WERI-Rb-1 (cell line): ENCODE measurements around the gene C1orf52.

Source experiments
- DNase-seq: peaks from one replicate; pipeline ENCODE4 v3.0.0-alpha.2; 2020
- H3K27ac ChIP-seq: fragments of 250-450 bp; sonication (Bioruptor Pico); 2 replicates; pipeline ENCODE4 v1.5.1; 2020; ENCODE audit warnings: mild to moderate bottlenecking, moderate library complexity
- H3K27me3 ChIP-seq: fragments of 250-450 bp; sonication (Bioruptor Pico); 2 replicates; pipeline ENCODE4 v1.5.1; 2021; ENCODE audit warnings: mild to moderate bottlenecking, low read depth, moderate library complexity; ENCODE audit not compliant: insufficient read depth, severe bottlenecking
- H3K36me3 ChIP-seq: fragments of 250-450 bp; sonication (Bioruptor Pico); 2 replicates; pipeline ENCODE4 v1.5.1; 2020; ENCODE audit warnings: mild to moderate bottlenecking, moderate library complexity
- H3K4me3 ChIP-seq: 2 replicates; pipeline ENCODE4 v1.5.1; 2011; ENCODE audit warnings: low read depth, mild to moderate bottlenecking, control low read depth, low read length
- H3K9me3 ChIP-seq: fragments of 250-450 bp; sonication (Bioruptor Pico); 2 replicates; pipeline ENCODE4 v1.5.1; 2021; ENCODE audit warnings: mild to moderate bottlenecking, moderate library complexity; ENCODE audit not compliant: severe bottlenecking
- TF ChIP-seq, protein P1 (sequence below): IDR thresholded peaks from 2 replicates; pipeline ENCODE4 v1.5.1; 2011; ENCODE audit warnings: low read depth, mild to moderate bottlenecking, control low read depth, inconsistent platforms, low read length

Gene C1orf52

DNA sequence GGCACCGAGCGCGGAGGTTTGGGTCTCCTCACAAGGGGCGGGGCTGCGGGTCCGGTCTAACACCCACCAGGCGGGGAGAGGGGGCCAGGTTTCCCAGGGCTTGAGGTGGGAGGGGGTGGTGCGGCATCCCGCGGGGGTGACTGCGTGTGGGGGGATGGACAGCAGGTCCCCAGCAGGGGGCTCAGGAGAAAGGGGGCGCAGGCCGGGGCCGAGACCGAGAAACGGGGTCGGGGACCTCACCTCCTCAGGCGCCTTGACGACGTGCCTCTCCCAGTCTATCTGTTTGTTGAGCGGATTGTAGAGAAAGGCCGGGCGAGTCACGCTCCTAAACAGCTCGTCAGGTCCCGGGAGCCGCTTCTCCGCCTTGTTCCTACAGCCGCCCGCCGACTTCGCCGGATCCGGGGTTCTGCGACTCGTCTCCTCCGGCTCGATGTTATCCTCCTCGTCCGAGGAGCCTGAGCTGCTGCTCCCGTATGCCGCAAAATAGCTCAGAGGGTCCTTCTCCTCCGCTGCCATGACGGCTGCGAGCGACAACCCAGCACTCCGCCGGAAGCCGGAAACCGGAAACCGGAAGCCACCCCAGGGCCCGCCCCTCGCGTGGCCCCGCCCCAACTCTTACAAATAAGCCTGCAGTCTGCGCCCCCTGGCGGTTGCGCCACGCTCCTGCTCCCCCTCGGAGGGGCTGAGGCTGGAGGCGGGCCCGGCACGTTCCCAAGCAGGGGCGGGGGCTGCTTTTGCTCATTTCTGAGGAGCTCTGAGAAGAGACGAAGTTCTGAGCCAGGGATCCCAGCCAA is at the start of gene C1orf52:
TSS of gene C1orf52 (minus strand) at position 545 of the 794 bp plus-strand sequence. CDS start at position 516, 29 bp downstream.
- peak; percentile 96 for DNase-seq
- Histone ChIP-seq H3K27me3 (no peaks in the 10 kb centered on the region), H3K9me3 (no peaks in the 10 kb centered on the region), H3K36me3 (peaks cover 29% of the 10 kb centered on the region), H3K27ac (peak within 1 kb of the TSS; percentile 88), H3K4me3 (peak within 1 kb of the TSS; percentile 96)
- TF ChIP-seq, protein P1, sequence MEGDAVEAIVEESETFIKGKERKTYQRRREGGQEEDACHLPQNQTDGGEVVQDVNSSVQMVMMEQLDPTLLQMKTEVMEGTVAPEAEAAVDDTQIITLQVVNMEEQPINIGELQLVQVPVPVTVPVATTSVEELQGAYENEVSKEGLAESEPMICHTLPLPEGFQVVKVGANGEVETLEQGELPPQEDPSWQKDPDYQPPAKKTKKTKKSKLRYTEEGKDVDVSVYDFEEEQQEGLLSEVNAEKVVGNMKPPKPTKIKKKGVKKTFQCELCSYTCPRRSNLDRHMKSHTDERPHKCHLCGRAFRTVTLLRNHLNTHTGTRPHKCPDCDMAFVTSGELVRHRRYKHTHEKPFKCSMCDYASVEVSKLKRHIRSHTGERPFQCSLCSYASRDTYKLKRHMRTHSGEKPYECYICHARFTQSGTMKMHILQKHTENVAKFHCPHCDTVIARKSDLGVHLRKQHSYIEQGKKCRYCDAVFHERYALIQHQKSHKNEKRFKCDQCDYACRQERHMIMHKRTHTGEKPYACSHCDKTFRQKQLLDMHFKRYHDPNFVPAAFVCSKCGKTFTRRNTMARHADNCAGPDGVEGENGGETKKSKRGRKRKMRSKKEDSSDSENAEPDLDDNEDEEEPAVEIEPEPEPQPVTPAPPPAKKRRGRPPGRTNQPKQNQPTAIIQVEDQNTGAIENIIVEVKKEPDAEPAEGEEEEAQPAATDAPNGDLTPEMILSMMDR = peak; percentile 70

DNA sequence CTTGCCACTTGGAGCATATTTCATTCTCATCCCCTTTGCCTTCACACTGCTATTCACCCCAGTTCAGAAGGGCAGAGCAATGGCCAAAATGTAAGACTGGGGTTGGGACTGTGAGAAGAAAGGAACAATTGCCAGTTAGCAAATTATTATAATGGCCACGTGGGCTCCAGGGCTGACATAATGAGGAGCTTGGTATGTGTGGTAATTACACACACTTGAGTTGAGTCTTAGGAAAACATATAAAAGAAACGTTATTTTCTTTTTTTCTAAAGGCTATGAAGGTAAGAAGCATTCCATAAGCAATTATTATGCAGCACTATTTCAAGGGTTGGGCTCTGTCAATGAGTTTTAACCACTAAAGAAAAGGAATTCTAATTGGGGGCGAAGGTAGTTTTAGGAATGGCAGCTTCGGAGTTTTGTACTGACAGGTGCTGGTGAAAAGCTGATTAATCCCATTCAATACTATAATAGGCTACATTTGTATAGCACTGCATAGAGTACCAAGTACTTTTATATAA is 49.4 kb upstream of the C1orf52 start:
- no peaks in the 10 kb centered on the region for H3K36me3 ChIP-seq
- no peaks in the 10 kb centered on the region for H3K27me3 ChIP-seq
- H3K4me3 ChIP-seq = no peak overlapping the region
- no peak overlapping the region for H3K27ac ChIP-seq
- H3K9me3 ChIP-seq = no peaks in the 10 kb centered on the region
- TF ChIP-seq, protein P1 = no peak
- DNase-seq = no peak

DNA sequence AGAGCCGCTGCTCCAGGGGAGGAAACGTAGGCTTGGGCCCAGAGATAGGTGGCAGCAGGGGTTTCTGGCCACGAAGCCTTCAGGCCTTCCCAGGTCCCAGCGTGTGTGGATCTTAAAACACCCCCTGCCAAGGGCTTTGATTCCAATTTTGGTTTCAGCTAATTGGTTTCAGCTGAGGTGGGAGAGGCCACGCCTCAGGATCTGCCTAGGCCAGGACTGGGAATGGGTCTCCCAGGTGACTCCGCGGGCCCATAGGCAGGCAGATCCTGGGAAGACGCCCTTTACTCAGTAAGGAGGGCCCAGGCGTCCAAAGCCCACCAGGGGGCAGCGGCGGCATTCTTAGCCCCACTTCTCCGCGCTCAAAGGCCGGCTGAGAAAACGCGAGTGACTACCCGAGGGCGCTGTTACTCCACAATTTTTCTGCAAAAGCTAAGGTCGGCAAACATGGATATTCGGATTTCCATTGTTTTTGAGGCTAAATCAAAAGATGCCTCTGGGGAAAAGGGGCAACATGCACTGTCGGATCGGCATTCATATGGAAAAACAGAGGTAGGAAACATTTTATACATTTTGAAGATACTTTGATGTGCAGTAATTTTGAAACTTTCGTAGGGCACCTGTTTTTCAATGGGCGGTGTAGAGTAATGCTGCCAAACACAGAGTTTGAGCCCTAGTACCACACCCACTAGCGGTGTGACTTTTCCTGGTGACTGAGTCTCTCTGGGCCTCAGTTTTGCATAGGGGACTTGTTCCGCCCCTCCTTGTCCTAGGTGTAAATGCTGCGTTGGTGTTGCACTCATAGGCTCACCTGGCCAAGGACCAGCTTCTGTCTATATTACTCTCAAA is 48.7 kb upstream of the C1orf52 start:
- Histone ChIP-seq H3K9me3 (no peaks in the 10 kb centered on the region), H3K27me3 (no peaks in the 10 kb centered on the region), H3K27ac (no peak overlapping the region; the same call in 1 of the 2 replicates), H3K4me3 (no peak overlapping the region), H3K36me3 (no peaks in the 10 kb centered on the region)
- TF ChIP-seq, protein P1 = peak; percentile 93
- DNase-seq = peak; percentile 89

DNA sequence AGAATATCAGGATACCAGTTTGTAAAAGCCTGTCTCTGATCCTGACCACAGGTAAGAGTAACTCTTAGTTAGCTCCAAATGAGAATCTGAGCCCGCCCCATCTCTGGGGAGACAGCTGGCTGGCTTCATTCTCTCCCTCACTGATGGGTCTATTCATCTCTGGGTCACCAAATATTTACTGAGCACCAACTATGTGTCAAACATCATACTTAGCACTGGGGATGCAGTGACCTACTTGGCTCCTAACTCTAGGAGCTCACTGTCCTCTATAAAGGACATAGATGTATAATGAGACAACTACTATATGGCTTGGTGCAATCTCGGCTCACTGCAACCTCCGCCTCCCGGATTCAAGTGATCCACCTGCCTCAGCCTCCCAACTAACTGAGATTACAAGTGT is 46.8 kb upstream of the C1orf52 start:
- H3K36me3 ChIP-seq = no peaks in the 10 kb centered on the region
- no peak overlapping the region for H3K27ac ChIP-seq
- no peak overlapping the region for H3K4me3 ChIP-seq
- H3K9me3 ChIP-seq = no peaks in the 10 kb centered on the region
- TF ChIP-seq, protein P1 = no peak
- no peaks in the 10 kb centered on the region for H3K27me3 ChIP-seq
- no peak for DNase-seq

DNA sequence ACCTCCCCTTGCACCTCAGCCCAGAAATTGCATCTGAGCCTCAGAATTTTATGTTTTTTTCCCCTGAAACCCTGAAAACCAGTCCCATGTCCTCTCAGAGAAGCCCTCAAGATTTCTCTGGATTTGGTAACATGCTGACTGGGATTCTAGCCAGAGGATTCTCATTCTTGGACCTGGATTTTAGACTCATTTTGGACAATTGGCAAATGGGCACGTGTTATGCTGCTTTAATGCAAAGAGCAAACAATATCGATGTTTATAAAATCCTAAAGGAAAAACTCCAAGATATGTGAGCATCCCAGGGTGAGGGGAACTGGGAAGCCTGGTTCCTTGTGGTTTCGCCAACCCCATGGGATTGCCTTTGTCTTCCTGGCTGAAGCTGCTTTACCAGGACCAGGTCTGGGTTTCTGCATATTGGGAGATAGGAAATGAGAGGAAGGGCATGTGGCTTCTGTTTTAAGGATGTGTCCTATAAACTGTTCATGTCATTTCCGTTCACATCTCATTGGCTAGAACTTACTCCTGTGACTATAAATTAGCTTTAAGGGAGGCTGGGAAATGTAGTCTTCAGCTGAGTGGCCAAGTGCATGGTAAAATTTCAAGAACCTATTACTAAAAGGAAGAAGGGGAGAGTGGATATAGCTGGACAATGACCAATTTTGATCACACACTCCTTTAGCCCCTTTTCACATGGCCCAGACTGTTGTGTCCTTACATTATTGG is 44.1 kb upstream of the C1orf52 start:
- Histone ChIP-seq H3K27ac (no peak overlapping the region), H3K9me3 (no peaks in the 10 kb centered on the region), H3K27me3 (no peaks in the 10 kb centered on the region), H3K36me3 (no peaks in the 10 kb centered on the region), H3K4me3 (no peak overlapping the region)
- DNase-seq = no peak
- TF ChIP-seq, protein P1 = no peak
